ENCODE data around the gene B4GALT5. TPM values are rescaled to one million over a fixed set of nuclear protein-coding genes. Genes with fewer than 3 reads are reported as not detected.

Gene B4GALT5
- total and polyA plus RNA-seq, 2 donors (not counting 1 experiment from before 2014, with no cell fraction given) = 21.0 to 28.0 TPM

DNA sequence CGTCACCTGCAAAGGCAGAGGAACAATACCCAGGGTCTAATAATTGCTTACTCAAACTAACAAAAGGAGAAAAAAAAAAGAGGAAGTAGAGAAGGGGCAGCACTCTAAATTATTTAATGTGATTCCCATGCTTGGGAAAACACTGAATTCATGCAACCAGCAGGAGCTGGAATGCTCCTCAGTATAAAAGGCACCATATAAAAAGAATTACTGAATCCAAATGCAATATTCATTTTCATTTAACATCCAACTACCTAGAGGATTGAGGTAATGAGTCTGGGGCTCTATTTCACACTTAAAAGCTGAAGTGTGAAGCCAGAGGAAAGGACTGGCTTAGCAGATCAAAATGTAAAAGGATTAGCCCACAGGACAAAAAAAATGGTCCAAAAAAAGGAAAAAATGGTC, 8.7 kb downstream of the B4GALT5 start:
- Histone ChIP-seq H3K4me2 (ENCODE audit: extremely low read depth, insufficient read depth, low read length) (no peak overlapping the region), H3K4me3 (replicated peaks in 1 of 4; ENCODE audit: control extremely low read depth in 1 of 4, insufficient read depth in 1 of 4, low read depth in 3 of 4, low read length in 4 of 4) (no peak overlapping the region), H3K27me3 (ENCODE audit: control insufficient read depth, insufficient read depth, low read length) (no peaks in the 10 kb centered on the region), H3K9me3 (ENCODE audit: control insufficient read depth, insufficient read depth, low read depth, low read length) (no peaks in the 10 kb centered on the region), H3K36me3 (ENCODE audit: control insufficient read depth, insufficient read depth, low read length) (no peaks in the 10 kb centered on the region), H4K20me1 (ENCODE audit: control insufficient read depth, extremely low read depth, insufficient read depth, low read length) (no peaks in the 10 kb centered on the region), H3K9ac (ENCODE audit: insufficient read depth, low read length) (no peak overlapping the region), H3K27ac (ENCODE audit: insufficient read depth, low read length) (no peak overlapping the region), H3K79me2 (ENCODE audit: control insufficient read depth, insufficient read depth, low read length) (peaks cover 40% of the 10 kb centered on the region), H2AFZ (ENCODE audit: low read length) (no peak overlapping the region), H3K4me1 (ENCODE audit: control insufficient read depth, extremely low read depth, insufficient read depth, low read length) (peaks cover 2% of the 10 kb centered on the region)
- no peak for DNase-seq (ENCODE audit: low read depth in 2 of 2)
- TF ChIP-seq, protein P1, sequence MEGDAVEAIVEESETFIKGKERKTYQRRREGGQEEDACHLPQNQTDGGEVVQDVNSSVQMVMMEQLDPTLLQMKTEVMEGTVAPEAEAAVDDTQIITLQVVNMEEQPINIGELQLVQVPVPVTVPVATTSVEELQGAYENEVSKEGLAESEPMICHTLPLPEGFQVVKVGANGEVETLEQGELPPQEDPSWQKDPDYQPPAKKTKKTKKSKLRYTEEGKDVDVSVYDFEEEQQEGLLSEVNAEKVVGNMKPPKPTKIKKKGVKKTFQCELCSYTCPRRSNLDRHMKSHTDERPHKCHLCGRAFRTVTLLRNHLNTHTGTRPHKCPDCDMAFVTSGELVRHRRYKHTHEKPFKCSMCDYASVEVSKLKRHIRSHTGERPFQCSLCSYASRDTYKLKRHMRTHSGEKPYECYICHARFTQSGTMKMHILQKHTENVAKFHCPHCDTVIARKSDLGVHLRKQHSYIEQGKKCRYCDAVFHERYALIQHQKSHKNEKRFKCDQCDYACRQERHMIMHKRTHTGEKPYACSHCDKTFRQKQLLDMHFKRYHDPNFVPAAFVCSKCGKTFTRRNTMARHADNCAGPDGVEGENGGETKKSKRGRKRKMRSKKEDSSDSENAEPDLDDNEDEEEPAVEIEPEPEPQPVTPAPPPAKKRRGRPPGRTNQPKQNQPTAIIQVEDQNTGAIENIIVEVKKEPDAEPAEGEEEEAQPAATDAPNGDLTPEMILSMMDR (conservative IDR thresholded peaks at IDR 0.05 in 1 of 2, IDR thresholded peaks at IDR 0.05 in 1 of 2; ENCODE audit: low read depth in 1 of 2, low read length in 2 of 2) = no peak

DNA sequence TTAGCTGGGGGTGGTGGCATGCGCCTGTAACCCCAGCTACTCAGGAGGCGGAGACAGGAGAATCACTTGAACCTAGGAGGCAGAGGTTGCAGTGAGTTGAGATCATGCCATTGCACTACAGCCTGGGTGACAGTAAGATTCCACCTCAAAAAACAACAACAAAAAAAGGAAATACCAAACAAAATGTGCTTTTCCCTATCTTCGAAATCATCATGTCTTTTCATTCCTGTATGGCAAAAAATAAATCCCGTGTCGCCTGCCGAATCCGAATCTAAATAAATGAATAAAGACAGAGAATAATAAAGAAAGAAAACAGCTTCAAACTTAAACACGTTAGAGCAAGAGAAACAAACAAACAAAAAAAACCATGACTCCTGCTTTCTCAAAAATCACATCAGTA, 11.8 kb downstream of the B4GALT5 start:
- Histone ChIP-seq H3K4me2 (ENCODE audit: extremely low read depth, insufficient read depth, low read length) (no peak overlapping the region), H3K36me3 (ENCODE audit: control insufficient read depth, insufficient read depth, low read length) (no peaks in the 10 kb centered on the region), H3K79me2 (ENCODE audit: control insufficient read depth, insufficient read depth, low read length) (peaks cover 59% of the 10 kb centered on the region), H3K9me3 (ENCODE audit: control insufficient read depth, insufficient read depth, low read depth, low read length) (no peaks in the 10 kb centered on the region), H3K27ac (ENCODE audit: insufficient read depth, low read length) (no peak overlapping the region), H3K27me3 (ENCODE audit: control insufficient read depth, insufficient read depth, low read length) (no peaks in the 10 kb centered on the region), H3K4me3 (replicated peaks in 1 of 4; ENCODE audit: control extremely low read depth in 1 of 4, insufficient read depth in 1 of 4, low read depth in 3 of 4, low read length in 4 of 4) (no peak overlapping the region), H4K20me1 (ENCODE audit: control insufficient read depth, extremely low read depth, insufficient read depth, low read length) (no peaks in the 10 kb centered on the region), H3K9ac (ENCODE audit: insufficient read depth, low read length) (no peak overlapping the region), H3K4me1 (ENCODE audit: control insufficient read depth, extremely low read depth, insufficient read depth, low read length) (peaks cover 5% of the 10 kb centered on the region), H2AFZ (ENCODE audit: low read length) (no peak overlapping the region)
- no peak for DNase-seq (ENCODE audit: low read depth in 2 of 2)
- TF ChIP-seq, protein P1 (conservative IDR thresholded peaks at IDR 0.05 in 1 of 2, IDR thresholded peaks at IDR 0.05 in 1 of 2; ENCODE audit: low read depth in 1 of 2, low read length in 2 of 2) = no peak
- TF ChIP-seq EZH2 (IDR thresholded peaks at IDR 0.05; ENCODE audit: low read length, missing control alignments) = no peak

DNA sequence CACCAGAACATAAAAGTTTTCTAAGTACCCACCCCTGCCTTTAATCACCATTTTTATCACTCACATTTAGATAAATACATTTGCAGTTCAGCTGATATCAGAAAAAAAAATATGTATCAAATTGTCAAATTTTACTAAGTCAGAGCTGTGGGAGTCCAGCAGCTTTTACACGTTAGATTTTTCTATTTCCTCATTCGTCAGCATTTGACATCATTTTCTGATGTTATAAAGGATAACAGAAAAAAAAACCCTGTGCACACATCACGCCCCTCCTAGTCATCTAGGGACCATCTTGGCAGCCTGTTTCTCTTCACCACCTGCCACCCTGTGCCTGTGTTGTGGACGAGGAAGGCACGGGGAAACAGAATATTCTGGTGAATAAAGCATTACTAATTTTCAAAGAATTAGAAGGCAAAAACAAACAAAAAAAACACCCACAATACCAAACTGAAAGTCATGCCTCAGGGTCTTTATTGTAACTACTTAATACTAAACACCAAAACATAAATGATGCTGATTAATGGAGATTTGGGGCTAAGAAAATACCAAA, 12.4 kb downstream of the B4GALT5 start:
- no peak overlapping the region for H3K4me2 ChIP-seq (ENCODE audit: extremely low read depth, insufficient read depth, low read length)
- DNase-seq (ENCODE audit: low read depth in 2 of 2) = peak; percentile 36 to 40
- H3K27ac ChIP-seq (ENCODE audit: insufficient read depth, low read length) = no peak overlapping the region
- H2AFZ ChIP-seq (ENCODE audit: low read length) = no peak overlapping the region
- no peaks in the 10 kb centered on the region for H3K36me3 ChIP-seq (ENCODE audit: control insufficient read depth, insufficient read depth, low read length)
- no peak for TF ChIP-seq EZH2 (IDR thresholded peaks at IDR 0.05; ENCODE audit: low read length, missing control alignments)
- TF ChIP-seq, protein P1 (conservative IDR thresholded peaks at IDR 0.05 in 1 of 2, IDR thresholded peaks at IDR 0.05 in 1 of 2; ENCODE audit: low read depth in 1 of 2, low read length in 2 of 2) = no peak
- no peaks in the 10 kb centered on the region for H3K9me3 ChIP-seq (ENCODE audit: control insufficient read depth, insufficient read depth, low read depth, low read length)
- no peak overlapping the region for H3K9ac ChIP-seq (ENCODE audit: insufficient read depth, low read length)
- H4K20me1 ChIP-seq (ENCODE audit: control insufficient read depth, extremely low read depth, insufficient read depth, low read length) = no peaks in the 10 kb centered on the region
- peaks cover 5% of the 10 kb centered on the region for H3K4me1 ChIP-seq (ENCODE audit: control insufficient read depth, extremely low read depth, insufficient read depth, low read length)
- H3K27me3 ChIP-seq (ENCODE audit: control insufficient read depth, insufficient read depth, low read length) = no peaks in the 10 kb centered on the region
- peaks cover 55% of the 10 kb centered on the region for H3K79me2 ChIP-seq (ENCODE audit: control insufficient read depth, insufficient read depth, low read length)
- no peak overlapping the region for H3K4me3 ChIP-seq (replicated peaks in 1 of 4; ENCODE audit: control extremely low read depth in 1 of 4, insufficient read depth in 1 of 4, low read depth in 3 of 4, low read length in 4 of 4)

All from fibroblast of lung (primary cell).